Choroid plexus epithelial cell (primary cell): ENCODE data around the gene BPIFA1.

Experiments
- DNase-seq: peaks from one replicate; pipeline ENCODE4 v3.0.0-alpha.2; 2010; ENCODE audit warnings: low read depth
- H3K4me3 ChIP-seq: 2 replicates; pipeline ENCODE4 v1.5.1; 2011; ENCODE audit warnings: low read depth, mild to moderate bottlenecking, control low read depth, low read length, moderate library complexity
- TF ChIP-seq, protein P1 (sequence below): conservative IDR thresholded peaks from 2 replicates; pipeline ENCODE4 v1.5.1; 2011; ENCODE audit warnings: low read depth, mild to moderate bottlenecking, control low read depth, inconsistent platforms, low read length, moderate library complexity

The BPIFA1 gene

DNA sequence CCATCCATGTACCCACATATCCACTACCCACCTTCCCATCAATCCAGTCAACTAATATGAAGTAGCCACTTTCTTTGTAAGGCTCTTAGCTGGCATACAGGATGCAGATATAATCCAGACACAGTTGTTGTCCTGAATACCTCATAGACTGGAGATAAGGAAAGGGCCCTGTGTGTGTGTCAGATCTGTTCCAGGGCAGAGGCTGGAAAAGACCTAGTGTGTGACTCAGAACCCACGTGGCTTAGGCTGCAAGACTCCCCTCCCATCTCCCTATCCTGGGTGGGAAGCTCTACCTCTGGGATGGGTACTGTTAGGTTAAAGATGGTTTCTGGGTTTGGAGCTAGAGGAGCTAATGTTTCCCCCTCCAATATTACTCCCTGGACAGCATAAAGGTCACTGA lies 3.6 kb downstream of the BPIFA1 start:
- TF ChIP-seq, protein P1, sequence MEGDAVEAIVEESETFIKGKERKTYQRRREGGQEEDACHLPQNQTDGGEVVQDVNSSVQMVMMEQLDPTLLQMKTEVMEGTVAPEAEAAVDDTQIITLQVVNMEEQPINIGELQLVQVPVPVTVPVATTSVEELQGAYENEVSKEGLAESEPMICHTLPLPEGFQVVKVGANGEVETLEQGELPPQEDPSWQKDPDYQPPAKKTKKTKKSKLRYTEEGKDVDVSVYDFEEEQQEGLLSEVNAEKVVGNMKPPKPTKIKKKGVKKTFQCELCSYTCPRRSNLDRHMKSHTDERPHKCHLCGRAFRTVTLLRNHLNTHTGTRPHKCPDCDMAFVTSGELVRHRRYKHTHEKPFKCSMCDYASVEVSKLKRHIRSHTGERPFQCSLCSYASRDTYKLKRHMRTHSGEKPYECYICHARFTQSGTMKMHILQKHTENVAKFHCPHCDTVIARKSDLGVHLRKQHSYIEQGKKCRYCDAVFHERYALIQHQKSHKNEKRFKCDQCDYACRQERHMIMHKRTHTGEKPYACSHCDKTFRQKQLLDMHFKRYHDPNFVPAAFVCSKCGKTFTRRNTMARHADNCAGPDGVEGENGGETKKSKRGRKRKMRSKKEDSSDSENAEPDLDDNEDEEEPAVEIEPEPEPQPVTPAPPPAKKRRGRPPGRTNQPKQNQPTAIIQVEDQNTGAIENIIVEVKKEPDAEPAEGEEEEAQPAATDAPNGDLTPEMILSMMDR: no peak
- no peak overlapping the region for H3K4me3 ChIP-seq
- no peak for DNase-seq

- no peak for DNase-seq
- TF ChIP-seq, protein P1: no peak
These were observed 4.4 kb downstream of the BPIFA1 start for GRCh38 chr20:33239979-33240736.

DNA sequence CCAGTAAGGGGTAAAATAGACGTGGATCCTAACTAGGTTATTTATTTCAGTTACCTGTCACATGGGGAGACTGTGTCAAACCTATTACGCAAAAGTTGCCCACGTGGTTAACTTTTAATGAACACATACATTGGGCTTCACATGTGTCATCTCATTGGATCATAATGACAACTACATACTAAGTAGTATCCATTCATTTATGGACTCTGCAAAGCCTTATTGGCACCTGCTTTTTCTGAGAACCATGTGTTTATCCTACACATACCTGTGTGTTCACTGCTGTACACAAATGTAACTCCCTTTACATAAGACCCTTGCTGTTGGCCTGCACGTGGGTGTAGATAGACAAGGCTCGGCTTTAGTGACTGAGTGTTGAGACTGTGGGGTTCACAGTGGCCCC lies 5.1 kb downstream of the BPIFA1 start:
- TF ChIP-seq, protein P1: no peak
- no peak overlapping the region for H3K4me3 ChIP-seq
- no peak for DNase-seq

More at GRCh38 chr20:33239979-33240736, 4.4 kb downstream of the BPIFA1 start:
- H3K4me3 ChIP-seq: no peak overlapping the region

- no peak for DNase-seq
- TF ChIP-seq, protein P1: no peak
- H3K4me3 ChIP-seq: no peak overlapping the region
These were observed 6.7 kb downstream of the BPIFA1 start for GRCh38 chr20:33242319-33243100.

- TF ChIP-seq, protein P1: no peak
- DNase-seq: no peak
These were observed 10.3 kb downstream of the BPIFA1 start for GRCh38 chr20:33246077-33246476.

DNA sequence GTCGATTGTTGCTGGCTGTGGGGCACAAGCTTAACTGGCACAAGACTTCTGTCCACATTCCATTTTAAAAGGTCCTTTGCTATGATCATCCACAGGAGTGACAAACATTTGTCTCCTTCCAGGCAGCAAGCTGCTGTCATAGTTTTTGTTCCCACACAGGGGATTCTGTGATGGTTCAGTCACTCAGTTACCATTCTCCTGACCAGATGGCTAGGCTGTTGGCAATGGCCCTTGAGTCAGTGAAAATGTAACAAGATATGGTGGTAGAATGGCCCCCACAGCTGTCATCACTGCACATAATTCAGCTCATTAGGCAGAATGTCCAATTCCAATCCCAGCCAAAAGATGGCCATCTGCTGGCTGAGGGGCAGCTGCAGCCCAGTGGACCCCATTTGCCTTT lies 13.7 kb downstream of the BPIFA1 start:
- no peak for DNase-seq
- H3K4me3 ChIP-seq: no peak overlapping the region
- TF ChIP-seq, protein P1: no peak

More at GRCh38 chr20:33246077-33246476, 10.3 kb downstream of the BPIFA1 start:
- no peak overlapping the region for H3K4me3 ChIP-seq

- TF ChIP-seq, protein P1: no peak
- no peak overlapping the region for H3K4me3 ChIP-seq
- no peak for DNase-seq
These were observed 14.9 kb downstream of the BPIFA1 start for GRCh38 chr20:33250666-33251065.
